Progenitor cell of endocrine pancreas (in vitro differentiated cells): Measurements from ENCODE around the gene HK3. TPM values are rescaled to one million over a fixed set of nuclear protein-coding genes. Genes with fewer than 3 reads are reported as not detected.

Experiments
- DNase-seq: peaks from one replicate; pipeline ENCODE4 v3.0.0; 2021; ENCODE audit warnings: low spot score; ENCODE audit not compliant: unreplicated experiment
- H3K27ac Mint-ChIP-seq: 2 replicates; pipeline ENCODE4 v1.8.0; 2021; ENCODE audit warnings: mild to moderate bottlenecking, moderate library complexity, mixed read lengths
- H3K27me3 Mint-ChIP-seq: 2 replicates; pipeline ENCODE4 v1.8.0; 2021; ENCODE audit warnings: mixed read lengths
- H3K36me3 Mint-ChIP-seq: 2 replicates; pipeline ENCODE4 v1.8.0; 2022; ENCODE audit warnings: mixed read lengths; ENCODE audit not compliant: insufficient read depth
- H3K4me1 Mint-ChIP-seq: 2 replicates; pipeline ENCODE4 v1.8.0; 2021; ENCODE audit warnings: low read depth, mixed read lengths
- H3K4me3 Mint-ChIP-seq: 2 replicates; pipeline ENCODE4 v1.8.0; 2021; ENCODE audit warnings: low read depth, mild to moderate bottlenecking, moderate library complexity, mixed read lengths
- H3K9me3 Mint-ChIP-seq: 2 replicates; pipeline ENCODE4 v1.8.0; 2021; ENCODE audit warnings: low read depth, mixed read lengths
- CTCF ChIP-seq: fragments of 200-600 bp; sonication (generic); IDR thresholded peaks from one replicate; pipeline ENCODE4 v1.5.0; 2021; ENCODE audit warnings: antibody characterized with exemption, mild to moderate bottlenecking; ENCODE audit not compliant: unreplicated experiment
- total RNA-seq: library from RNA; stranded (reverse); gene quantifications from 2 replicates; pipeline ENCODE4 v1.2.1, GENCODE V29; 2021

HK3 gene
- total RNA-seq, 1 donor from 2014 or later = not detected

- Mint-ChIP-seq H3K27ac (no peak overlapping the region), H3K4me3 (no peak overlapping the region), H3K4me1 (no peaks in the 10 kb centered on the region), H3K36me3 (no peaks in the 10 kb centered on the region), H3K9me3 (no peaks in the 10 kb centered on the region), H3K27me3 (peaks cover 23% of the 10 kb centered on the region)
- TF ChIP-seq CTCF = no peak
- no peak for DNase-seq
These were observed 22.4 kb downstream of the HK3 start for GRCh38 chr5:176876506-176877431.

- TF ChIP-seq CTCF = no peak
- DNase-seq = no peak
- Mint-ChIP-seq H3K27me3 (peaks cover 23% of the 10 kb centered on the region), H3K27ac (no peak overlapping the region), H3K4me3 (no peak overlapping the region), H3K36me3 (no peaks in the 10 kb centered on the region), H3K9me3 (no peaks in the 10 kb centered on the region), H3K4me1 (no peaks in the 10 kb centered on the region)
These were observed 23.2 kb downstream of the HK3 start for GRCh38 chr5:176875783-176876505.

- no peaks in the 10 kb centered on the region for H3K9me3 Mint-ChIP-seq
- no peak for DNase-seq
- no peak overlapping the region for H3K27ac Mint-ChIP-seq
- H3K4me3 Mint-ChIP-seq = no peak overlapping the region
- no peaks in the 10 kb centered on the region for H3K4me1 Mint-ChIP-seq
- no peaks in the 10 kb centered on the region for H3K36me3 Mint-ChIP-seq
- no peak for TF ChIP-seq CTCF
- H3K27me3 Mint-ChIP-seq = peaks cover 23% of the 10 kb centered on the region
These were observed 24.1 kb downstream of the HK3 start for GRCh38 chr5:176875014-176875550.

GRCh38 chr5:176874198-176874780 is 24.9 kb downstream of the HK3 start:
- Mint-ChIP-seq H3K4me3 (no peak overlapping the region), H3K4me1 (peaks cover 2% of the 10 kb centered on the region), H3K27ac (no peak overlapping the region), H3K9me3 (no peaks in the 10 kb centered on the region), H3K36me3 (no peaks in the 10 kb centered on the region), H3K27me3 (peaks cover 25% of the 10 kb centered on the region)
- DNase-seq = no peak
- TF ChIP-seq CTCF = no peak
